Smooth muscle cell of the pulmonary artery (primary cell): Measurements from ENCODE around the gene SCIN. TPM values are rescaled to one million over a fixed set of nuclear protein-coding genes. Genes with fewer than 3 reads are reported as not detected.

Source experiments
- total RNA-seq: library from RNA; depleted of rRNA; stranded (reverse); fragments of >200 nt; gene quantifications from 2 replicates; pipeline ENCODE4 v1.2.3, GENCODE V29; 2014

SCIN gene
- 0.23 and 1.2 TPM in 2 replicates for total RNA-seq

DNA sequence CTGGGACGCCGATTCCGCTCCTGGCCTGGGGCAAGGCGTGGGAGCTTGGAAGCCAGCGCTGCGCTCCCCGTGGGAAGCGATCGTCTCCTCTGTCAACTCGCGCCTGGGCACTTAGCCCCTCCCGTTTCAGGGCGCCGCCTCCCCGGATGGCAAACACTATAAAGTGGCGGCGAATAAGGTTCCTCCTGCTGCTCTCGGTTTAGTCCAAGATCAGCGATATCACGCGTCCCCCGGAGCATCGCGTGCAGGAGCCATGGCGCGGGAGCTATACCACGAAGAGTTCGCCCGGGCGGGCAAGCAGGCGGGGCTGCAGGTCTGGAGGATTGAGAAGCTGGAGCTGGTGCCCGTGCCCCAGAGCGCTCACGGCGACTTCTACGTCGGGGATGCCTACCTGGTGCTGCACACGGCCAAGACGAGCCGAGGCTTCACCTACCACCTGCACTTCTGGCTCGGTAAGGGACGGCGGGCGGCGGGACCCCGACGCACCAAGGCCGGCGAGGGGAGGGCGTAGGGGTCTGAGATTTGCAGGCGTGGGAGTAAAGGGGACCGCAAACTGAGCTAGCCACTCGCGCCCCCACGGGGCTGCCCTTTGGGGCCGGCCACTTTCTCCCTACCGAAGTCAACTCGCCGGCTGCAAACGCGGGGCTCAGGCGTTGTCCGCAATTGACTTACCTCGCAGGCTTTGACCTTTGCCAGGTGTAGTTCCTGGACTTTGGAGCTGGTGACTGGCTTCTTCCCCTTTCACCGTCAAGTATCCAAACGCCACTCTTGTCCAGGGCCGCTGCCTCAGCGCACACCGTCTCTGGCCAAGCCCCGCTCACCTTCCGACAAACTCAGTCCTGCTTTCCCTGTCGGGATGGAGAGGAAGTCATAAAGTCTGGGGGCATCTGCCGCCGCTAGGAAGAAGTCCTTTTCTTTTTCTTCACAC, at the start of gene SCIN:
TSS of gene SCIN (plus strand) at position 187 of the 928 bp plus-strand sequence. CDS start at position 254, 67 bp downstream.

GRCh38 chr7:12686891-12687717, 116.6 kb downstream of the SCIN start, which contains the start of gene ARL4A:
ARL4A (plus strand) TSS chr7:12687633; CDS start chr7:12688255, 622 bp downstream.

Other genes starting within 250 kb of the SCIN start
- under 0.01 TPM in 1 of 2 replicates, not detected in the other for gene VWDE, start 166.9 kb upstream of the SCIN start, total RNA-seq
- 4.8 and 5.7 TPM in 2 replicates for gene ARL4A, start 116.9 kb downstream of the SCIN start, total RNA-seq